ENCODE data around the gene GRAP2. TPM values are rescaled to one million over a fixed set of nuclear protein-coding genes. Genes with fewer than 3 reads are reported as not detected.
A peak's percentile ranks its signal among the peaks of the same experiment; 100 is the strongest.

Gene GRAP2
- total RNA-seq, 1 donor from 2014 or later: 0.24 TPM

- H3K27me3 Mint-ChIP-seq: peaks cover 32% of the 10 kb centered on the region
These were observed 109.9 kb downstream of the GRAP2 start for GRCh38 chr22:40010746-40011145.

GRCh38 chr22:40014667-40015248 lies 113.9 kb downstream of the GRAP2 start:
- no peak for TF ChIP-seq CTCF (conservative IDR thresholded peaks at IDR 0.05)
- Mint-ChIP-seq H3K9me3 (no peaks in the 10 kb centered on the region), H3K27me3 (peaks cover 7% of the 10 kb centered on the region), H3K4me1 (ENCODE audit: unreplicated experiment) (peaks cover 11% of the 10 kb centered on the region), H3K4me3 (peak overlapping the region; percentile 1), H3K27ac (peak overlapping the region; percentile 21), H3K36me3 (peaks cover 4% of the 10 kb centered on the region)
- no peak for DNase-seq (ENCODE audit: extremely low spot score, unreplicated experiment)

More at GRCh38 chr22:40010746-40011145, 109.9 kb downstream of the GRAP2 start:
- Mint-ChIP-seq H3K9me3 (no peaks in the 10 kb centered on the region), H3K27ac (no peak overlapping the region), H3K4me1 (ENCODE audit: unreplicated experiment) (peaks cover 33% of the 10 kb centered on the region), H3K4me3 (no peak overlapping the region), H3K36me3 (peaks cover 4% of the 10 kb centered on the region)
- TF ChIP-seq CTCF (conservative IDR thresholded peaks at IDR 0.05): no peak
- no peak for DNase-seq (ENCODE audit: extremely low spot score, unreplicated experiment)

- Mint-ChIP-seq H3K36me3 (peaks cover 4% of the 10 kb centered on the region), H3K27me3 (peaks cover 4% of the 10 kb centered on the region), H3K4me3 (no peak overlapping the region), H3K4me1 (ENCODE audit: unreplicated experiment) (peaks cover 11% of the 10 kb centered on the region), H3K9me3 (no peaks in the 10 kb centered on the region), H3K27ac (peak overlapping the region; percentile 29)
- DNase-seq (ENCODE audit: extremely low spot score, unreplicated experiment): no peak
- TF ChIP-seq CTCF (conservative IDR thresholded peaks at IDR 0.05): no peak
These were observed 114.6 kb downstream of the GRAP2 start for GRCh38 chr22:40015358-40015976.

GRCh38 chr22:40018051-40018450 lies 117.2 kb downstream of the GRAP2 start:
- DNase-seq (ENCODE audit: extremely low spot score, unreplicated experiment): no peak
- Mint-ChIP-seq H3K4me3 (no peak overlapping the region), H3K27ac (no peak overlapping the region), H3K27me3 (peaks cover 3% of the 10 kb centered on the region), H3K4me1 (ENCODE audit: unreplicated experiment) (peaks cover 11% of the 10 kb centered on the region), H3K9me3 (no peaks in the 10 kb centered on the region), H3K36me3 (peaks cover 3% of the 10 kb centered on the region)
- TF ChIP-seq CTCF (conservative IDR thresholded peaks at IDR 0.05): no peak

- Mint-ChIP-seq H3K9me3 (no peaks in the 10 kb centered on the region), H3K4me3 (no peak overlapping the region), H3K36me3 (no peaks in the 10 kb centered on the region), H3K27ac (no peak overlapping the region), H3K27me3 (no peaks in the 10 kb centered on the region), H3K4me1 (ENCODE audit: unreplicated experiment) (peaks cover 11% of the 10 kb centered on the region)
- no peak for TF ChIP-seq CTCF (conservative IDR thresholded peaks at IDR 0.05)
- DNase-seq (ENCODE audit: extremely low spot score, unreplicated experiment): no peak
These were observed 118.2 kb downstream of the GRAP2 start for GRCh38 chr22:40019100-40019499.

Measured in type B pancreatic cell (in vitro differentiated cells).